Heart left ventricle (tissue), 13 donors: ENCODE results near the gene EEF1E1.

Source experiments
- CTCF ChIP-seq, 12 donors: fragments of 200-600 bp; sonication (generic) in 4 of 12; IDR thresholded peaks; one replicate each; pipeline versions ENCODE4 v1.5.0 to v1.8.0; 2018 to 2022; ENCODE audit warnings: antibody characterized with exemption in 12 of 12, mild to moderate bottlenecking in 5 of 12
- POLR2A ChIP-seq, 2 donors: fragments of 450-650 bp; IDR thresholded peaks; one replicate each; pipeline ENCODE4 v1.6.1; 2017; ENCODE audit warnings: antibody characterized with exemption in 2 of 2, mild to moderate bottlenecking in 2 of 2, moderate library complexity in 2 of 2
- donor health status: ischemic (EF 13 %, LVEDD 7.1; RV severe dilation, severe dysfunction).
- donor health status: DM: no; HTN: yes; CAD: no.
- donor health status: DM: no; HTN: no; CAD: no.
- donor health status: ischemic (EF 25% LVEDD 6.9; RV normal size, moderate dysfunction).
- donor health status: ischemic (EF 25% LVEDD 5.7; RV mildly dilated, moderate dysfunction).
- donor health status: ischemic (EF 35%, LVEDD 5.7; RV mildly dilated, moderate dysfunction).
- donor health status: nonischemic (EF 11% LVEDD 7.7; RV severe dilation, severe dysfunction).
- donor health status: DM: yes; HTN: yes; CAD: no.
- donor health status: PGD.
- donor health status: ischemic (EF 29% LVEDD 5.4; RV normal size, mild dysfunction).
- donor health status: nonischemic (EF 23%, LVEDD 6.1; RV moderate dilation, normal function).

GRCh38 chr6:8139451-8139850 lies 37.1 kb upstream of the EEF1E1 start:
- TF ChIP-seq CTCF (IDR thresholded peaks at IDR 0.05), result no peak
- TF ChIP-seq POLR2A (IDR thresholded peaks at IDR 0.05), result no peak
